Panc1 (cell line): ENCODE results near the gene UNC50.

Experiments used
- POLR2AphosphoS5 ChIP-seq: IDR thresholded peaks from 2 replicates; pipeline ENCODE4 v1.6.1; 2012; ENCODE audit warnings: mild to moderate bottlenecking, low read depth, low read length, moderate library complexity
- REST ChIP-seq, 2 experiments: IDR thresholded peaks; 2 replicates each; pipeline ENCODE4 v1.6.1; 2011 to 2012; ENCODE audit warnings: low read depth in 2 of 2, control low read depth in 1 of 2, low read length in 1 of 2, mild to moderate bottlenecking in 1 of 2, moderate library complexity in 1 of 2; ENCODE audit not compliant: insufficient read depth in 1 of 2
- SIN3A ChIP-seq: IDR thresholded peaks from 2 replicates; pipeline ENCODE4 v1.6.1; 2012; ENCODE audit warnings: low read depth, mild to moderate bottlenecking, low read length, moderate library complexity, borderline replicate concordance; ENCODE audit not compliant: insufficient read depth
- TF ChIP-seq, protein P1 (sequence below): fragments of 450-650 bp; IDR thresholded peaks from 2 replicates; pipeline ENCODE4 v1.5.1; 2017; ENCODE audit warnings: mild to moderate bottlenecking

DNA sequence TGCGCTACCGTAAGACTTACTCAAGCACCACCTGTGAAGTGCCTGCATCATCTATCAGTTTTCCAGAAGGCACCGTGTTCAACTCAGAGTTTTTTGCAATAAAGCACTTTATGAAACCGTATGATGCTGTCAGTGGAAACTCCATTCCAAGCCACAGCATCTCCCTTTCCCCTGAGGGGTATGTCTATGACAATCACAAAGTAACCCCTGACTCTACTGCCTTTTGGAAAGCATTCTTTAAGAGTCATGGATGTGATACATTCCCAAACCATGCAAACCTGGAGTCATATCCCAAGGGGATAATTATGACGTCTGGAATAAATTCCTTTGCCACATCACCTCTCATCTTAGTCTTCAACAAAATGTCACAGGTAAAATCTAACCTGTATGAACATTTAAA lies 39.2 kb downstream of the UNC50 start:
- TF ChIP-seq, protein P1, sequence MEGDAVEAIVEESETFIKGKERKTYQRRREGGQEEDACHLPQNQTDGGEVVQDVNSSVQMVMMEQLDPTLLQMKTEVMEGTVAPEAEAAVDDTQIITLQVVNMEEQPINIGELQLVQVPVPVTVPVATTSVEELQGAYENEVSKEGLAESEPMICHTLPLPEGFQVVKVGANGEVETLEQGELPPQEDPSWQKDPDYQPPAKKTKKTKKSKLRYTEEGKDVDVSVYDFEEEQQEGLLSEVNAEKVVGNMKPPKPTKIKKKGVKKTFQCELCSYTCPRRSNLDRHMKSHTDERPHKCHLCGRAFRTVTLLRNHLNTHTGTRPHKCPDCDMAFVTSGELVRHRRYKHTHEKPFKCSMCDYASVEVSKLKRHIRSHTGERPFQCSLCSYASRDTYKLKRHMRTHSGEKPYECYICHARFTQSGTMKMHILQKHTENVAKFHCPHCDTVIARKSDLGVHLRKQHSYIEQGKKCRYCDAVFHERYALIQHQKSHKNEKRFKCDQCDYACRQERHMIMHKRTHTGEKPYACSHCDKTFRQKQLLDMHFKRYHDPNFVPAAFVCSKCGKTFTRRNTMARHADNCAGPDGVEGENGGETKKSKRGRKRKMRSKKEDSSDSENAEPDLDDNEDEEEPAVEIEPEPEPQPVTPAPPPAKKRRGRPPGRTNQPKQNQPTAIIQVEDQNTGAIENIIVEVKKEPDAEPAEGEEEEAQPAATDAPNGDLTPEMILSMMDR = no peak
- TF ChIP-seq POLR2AphosphoS5 (no peak), SIN3A (no peak), REST (IDR thresholded peaks at IDR 0.05; ENCODE audit: insufficient read depth in 1 of 2, low read depth in 2 of 2, low read length in 1 of 2) (no peak)
